H1 (cell line): Measurements from ENCODE around the gene IFIT5.

Experiments used
- CREB1 ChIP-seq: IDR thresholded peaks from 2 replicates; pipeline ENCODE4 v1.6.1; 2012; ENCODE audit warnings: inconsistent platforms
- EP300 ChIP-seq, 2 experiments: IDR thresholded peaks; 1 replicate in 1 of 2; 2 replicates in 1 of 2; pipeline ENCODE4 v1.6.1; 2011 to 2012; ENCODE audit warnings: low read depth in 2 of 2, low read length in 2 of 2, mild to moderate bottlenecking in 2 of 2, borderline replicate concordance in 1 of 2, inconsistent platforms in 1 of 2, moderate library complexity in 1 of 2
- HDAC2 ChIP-seq, 2 experiments: fragments of 300-600 bp in 1 of 2; sonication (generic) in 1 of 2; IDR thresholded peaks; 2 replicates each; pipeline ENCODE4 v1.6.1; 2011 to 2012; ENCODE audit warnings: low read depth in 2 of 2, low read length in 2 of 2, mild to moderate bottlenecking in 2 of 2, moderate library complexity in 2 of 2, borderline replicate concordance in 1 of 2, inconsistent platforms in 1 of 2
- POLR2A ChIP-seq, 2 experiments: IDR thresholded peaks; 1 replicate in 1 of 2; 2 replicates in 1 of 2; pipeline ENCODE4 v1.6.1; 2011; ENCODE audit warnings: low read depth in 2 of 2, low read length in 2 of 2, mild to moderate bottlenecking in 2 of 2; ENCODE audit errors: control extremely low read depth in 1 of 2
- RXRA ChIP-seq: IDR thresholded peaks from 2 replicates; pipeline ENCODE4 v1.6.1; 2011; ENCODE audit warnings: low read depth, mild to moderate bottlenecking, low read length, moderate library complexity; ENCODE audit not compliant: insufficient read depth
- SP4 ChIP-seq: IDR thresholded peaks from 2 replicates; pipeline ENCODE4 v1.6.1; 2012; ENCODE audit warnings: low read length, inconsistent platforms
- TF ChIP-seq, protein P1 (sequence below), 3 experiments: IDR thresholded peaks; 1 replicate in 2 of 3; 2 replicates in 1 of 3; pipeline versions ENCODE4 v1.5.1 to v1.6.1; 2011; ENCODE audit warnings: low read length in 3 of 3, mild to moderate bottlenecking in 3 of 3, inconsistent platforms in 2 of 3, low read depth in 1 of 3, moderate library complexity in 1 of 3; ENCODE audit not compliant: insufficient read depth in 1 of 3; ENCODE audit errors: control extremely low read depth in 1 of 3
- TF ChIP-seq, protein P2 (sequence below): IDR thresholded peaks from 2 replicates; pipeline ENCODE4 v1.6.1; 2011; ENCODE audit warnings: low read depth, mild to moderate bottlenecking, low read length; ENCODE audit not compliant: insufficient read depth
- TF ChIP-seq, protein P3 (sequence below): IDR thresholded peaks from 2 replicates; pipeline ENCODE4 v1.6.1; 2012; ENCODE audit warnings: low read length, inconsistent platforms
- TF ChIP-seq, protein P4 (sequence below): IDR thresholded peaks from 2 replicates; pipeline ENCODE4 v1.6.1; 2011; ENCODE audit warnings: low read length, improper control_type of control experiment

DNA sequence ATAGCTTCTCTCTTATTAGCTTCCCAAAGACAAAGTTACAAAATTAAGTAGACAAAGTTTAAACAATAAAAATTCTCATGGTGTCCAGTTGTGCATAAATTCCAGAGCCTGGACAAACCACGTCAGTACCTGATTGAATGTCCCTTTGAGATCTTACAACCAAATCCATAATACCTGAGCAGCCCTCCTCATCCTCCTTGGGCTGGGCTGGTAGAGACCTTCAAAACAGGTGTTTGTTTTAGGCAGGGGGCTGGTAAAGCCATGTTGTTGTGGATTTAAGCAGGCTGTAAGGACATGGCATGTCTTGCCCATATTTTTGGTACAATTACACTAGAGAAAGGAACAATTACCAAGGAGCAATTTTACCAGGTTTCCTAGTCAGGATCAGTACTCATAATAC is 2.1 kb downstream of the IFIT5 start:
- TF ChIP-seq HDAC2 (IDR thresholded peaks at IDR 0.05; ENCODE audit: borderline replicate concordance in 1 of 2, low read depth in 2 of 2, low read length in 2 of 2) (no peak), SP4 (no peak), CREB1 (no peak), POLR2A (IDR thresholded peaks at IDR 0.05; ENCODE audit: control extremely low read depth in 1 of 2, low read depth in 2 of 2, low read length in 2 of 2) (no peak), RXRA (no peak), EP300 (IDR thresholded peaks at IDR 0.05; ENCODE audit: borderline replicate concordance in 1 of 2, low read depth in 2 of 2, low read length in 2 of 2) (no peak)
- TF ChIP-seq, protein P1, sequence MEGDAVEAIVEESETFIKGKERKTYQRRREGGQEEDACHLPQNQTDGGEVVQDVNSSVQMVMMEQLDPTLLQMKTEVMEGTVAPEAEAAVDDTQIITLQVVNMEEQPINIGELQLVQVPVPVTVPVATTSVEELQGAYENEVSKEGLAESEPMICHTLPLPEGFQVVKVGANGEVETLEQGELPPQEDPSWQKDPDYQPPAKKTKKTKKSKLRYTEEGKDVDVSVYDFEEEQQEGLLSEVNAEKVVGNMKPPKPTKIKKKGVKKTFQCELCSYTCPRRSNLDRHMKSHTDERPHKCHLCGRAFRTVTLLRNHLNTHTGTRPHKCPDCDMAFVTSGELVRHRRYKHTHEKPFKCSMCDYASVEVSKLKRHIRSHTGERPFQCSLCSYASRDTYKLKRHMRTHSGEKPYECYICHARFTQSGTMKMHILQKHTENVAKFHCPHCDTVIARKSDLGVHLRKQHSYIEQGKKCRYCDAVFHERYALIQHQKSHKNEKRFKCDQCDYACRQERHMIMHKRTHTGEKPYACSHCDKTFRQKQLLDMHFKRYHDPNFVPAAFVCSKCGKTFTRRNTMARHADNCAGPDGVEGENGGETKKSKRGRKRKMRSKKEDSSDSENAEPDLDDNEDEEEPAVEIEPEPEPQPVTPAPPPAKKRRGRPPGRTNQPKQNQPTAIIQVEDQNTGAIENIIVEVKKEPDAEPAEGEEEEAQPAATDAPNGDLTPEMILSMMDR (IDR thresholded peaks at IDR 0.05; ENCODE audit: control extremely low read depth in 1 of 3, insufficient read depth in 1 of 3, low read depth in 1 of 3, low read length in 3 of 3): no peak
- TF ChIP-seq, protein P2, sequence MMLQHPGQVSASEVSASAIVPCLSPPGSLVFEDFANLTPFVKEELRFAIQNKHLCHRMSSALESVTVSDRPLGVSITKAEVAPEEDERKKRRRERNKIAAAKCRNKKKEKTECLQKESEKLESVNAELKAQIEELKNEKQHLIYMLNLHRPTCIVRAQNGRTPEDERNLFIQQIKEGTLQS: no peak
- TF ChIP-seq, protein P3, sequence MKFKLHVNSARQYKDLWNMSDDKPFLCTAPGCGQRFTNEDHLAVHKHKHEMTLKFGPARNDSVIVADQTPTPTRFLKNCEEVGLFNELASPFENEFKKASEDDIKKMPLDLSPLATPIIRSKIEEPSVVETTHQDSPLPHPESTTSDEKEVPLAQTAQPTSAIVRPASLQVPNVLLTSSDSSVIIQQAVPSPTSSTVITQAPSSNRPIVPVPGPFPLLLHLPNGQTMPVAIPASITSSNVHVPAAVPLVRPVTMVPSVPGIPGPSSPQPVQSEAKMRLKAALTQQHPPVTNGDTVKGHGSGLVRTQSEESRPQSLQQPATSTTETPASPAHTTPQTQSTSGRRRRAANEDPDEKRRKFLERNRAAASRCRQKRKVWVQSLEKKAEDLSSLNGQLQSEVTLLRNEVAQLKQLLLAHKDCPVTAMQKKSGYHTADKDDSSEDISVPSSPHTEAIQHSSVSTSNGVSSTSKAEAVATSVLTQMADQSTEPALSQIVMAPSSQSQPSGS: no peak
- TF ChIP-seq, protein P4, sequence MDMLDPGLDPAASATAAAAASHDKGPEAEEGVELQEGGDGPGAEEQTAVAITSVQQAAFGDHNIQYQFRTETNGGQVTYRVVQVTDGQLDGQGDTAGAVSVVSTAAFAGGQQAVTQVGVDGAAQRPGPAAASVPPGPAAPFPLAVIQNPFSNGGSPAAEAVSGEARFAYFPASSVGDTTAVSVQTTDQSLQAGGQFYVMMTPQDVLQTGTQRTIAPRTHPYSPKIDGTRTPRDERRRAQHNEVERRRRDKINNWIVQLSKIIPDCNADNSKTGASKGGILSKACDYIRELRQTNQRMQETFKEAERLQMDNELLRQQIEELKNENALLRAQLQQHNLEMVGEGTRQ: no peak
